SK-N-SH (cell line): ENCODE measurements around the gene ADRM1. TPM values are rescaled to one million over a fixed set of nuclear protein-coding genes. Genes with fewer than 3 reads are reported as not detected.

Experiments
- CTCF ChIA-PET: fragments of 300-600, 350-600 bp; formaldehyde crosslinking; extraction: SDS; loops from one replicate; lab custom pipeline; 2021; lab: Yijun Ruan, JAX
- POLR2A ChIA-PET: fragments of 350-600 bp; sonication (Branson Sonifier 250); formaldehyde crosslinking; extraction: SDS; loops from one replicate; lab custom pipeline; 2020; ENCODE audit warnings: antibody characterized with exemption, inconsistent platforms; lab: Yijun Ruan, JAX
- DNase-seq: peaks from one replicate; pipeline ENCODE4 v3.0.0; 2012
- H2AFZ ChIP-seq: fragments of 200-600 bp; sonication (generic); 2 replicates; pipeline ENCODE4 v1.8.1; 2016; ENCODE audit warnings: antibody characterized with exemption, mild to moderate bottlenecking, low read depth
- H3F3A ChIP-seq: fragments of 200-600 bp; sonication (generic); replicated peaks from 2 replicates; pipeline ENCODE3; 2016; ENCODE audit warnings: antibody characterized with exemption, mild to moderate bottlenecking; ENCODE audit not compliant: insufficient read depth
- H3K27ac ChIP-seq, 2 experiments: fragments of 200-500 bp in 1 of 2; fragments of 200-600 bp in 1 of 2; sonication (Bioruptor generic) in 1 of 2; sonication (generic), shearing (Covaris generic) in 1 of 2; 2 replicates each; pipeline versions ENCODE4 v1.5.1 to v1.6.1; 2014 to 2016; ENCODE audit warnings: low read depth in 2 of 2, inconsistent platforms in 1 of 2, low read length in 1 of 2, mild to moderate bottlenecking in 1 of 2, mixed read lengths in 1 of 2
- H3K27me3 ChIP-seq: fragments of 200-600 bp; sonication (generic), shearing (Covaris generic); 2 replicates; pipeline ENCODE4 v1.6.1; 2016; ENCODE audit warnings: mixed run types; ENCODE audit not compliant: insufficient read depth
- H3K36me3 ChIP-seq, 2 experiments: fragments of 200-500 bp in 1 of 2; fragments of 200-600 bp in 1 of 2; sonication (Bioruptor generic) in 1 of 2; sonication (generic) in 1 of 2; replicated peaks in 1 of 2; 2 replicates each; pipeline versions ENCODE3 to v1.5.1; 2014 to 2016; ENCODE audit warnings: low read length in 1 of 2, mild to moderate bottlenecking in 1 of 2; ENCODE audit not compliant: insufficient read depth in 2 of 2, control insufficient read depth in 1 of 2
- H3K4me1 ChIP-seq, 2 experiments: fragments of 200-500 bp in 1 of 2; fragments of 200-600 bp in 1 of 2; sonication (Bioruptor generic) in 1 of 2; sonication (generic), shearing (Covaris generic) in 1 of 2; 2 replicates each; pipeline versions ENCODE4 v1.5.1 to v1.6.1; 2014 to 2016; ENCODE audit warnings: low read depth in 1 of 2, low read length in 1 of 2, mixed run types in 1 of 2; ENCODE audit not compliant: insufficient read depth in 2 of 2, control insufficient read depth in 1 of 2
- H3K4me2 ChIP-seq: fragments of 200-600 bp; sonication (generic), shearing (Covaris generic); 2 replicates; pipeline ENCODE4 v1.6.1; 2017; ENCODE audit warnings: mixed run types
- H3K4me3 ChIP-seq, 2 experiments: fragments of 200-500 bp in 1 of 2; fragments of 200-600 bp in 1 of 2; sonication (Bioruptor generic) in 1 of 2; sonication (generic), shearing (Covaris generic) in 1 of 2; 2 replicates each; pipeline versions ENCODE4 v1.5.1 to v1.8.1; 2014 to 2016; ENCODE audit warnings: low read depth in 2 of 2, inconsistent platforms in 1 of 2, low read length in 1 of 2, mild to moderate bottlenecking in 1 of 2, mixed read lengths in 1 of 2, moderate library complexity in 1 of 2
- H3K79me2 ChIP-seq: fragments of 200-600 bp; sonication (generic); 2 replicates; pipeline ENCODE4 v1.8.1; 2017; ENCODE audit warnings: mild to moderate bottlenecking; ENCODE audit not compliant: insufficient read depth
- H3K9ac ChIP-seq: fragments of 200-600 bp; sonication (generic); 2 replicates; pipeline ENCODE4 v1.6.1; 2017; ENCODE audit warnings: mixed run types
- H3K9me2 ChIP-seq: fragments of 200-600 bp; sonication (generic); 2 replicates; pipeline ENCODE4 v1.6.1; 2017; ENCODE audit warnings: mixed run types
- H3K9me3 ChIP-seq: fragments of 200-600 bp; sonication (generic); 2 replicates; pipeline ENCODE4 v1.6.1; 2017; ENCODE audit warnings: mixed run types, mild to moderate bottlenecking, moderate library complexity
- H4K20me1 ChIP-seq: fragments of 200-600 bp; sonication (generic); 2 replicates; pipeline ENCODE4 v1.6.1; 2017; ENCODE audit warnings: mild to moderate bottlenecking, mixed run types; ENCODE audit not compliant: insufficient read depth
- ELF1 ChIP-seq: IDR thresholded peaks from 2 replicates; pipeline ENCODE4 v1.4.0; 2012
- EP300 ChIP-seq, 2 experiments: IDR thresholded peaks; 2 replicates each; pipeline versions ENCODE4 v1.4.0 to v1.6.1; 2012; ENCODE audit warnings: borderline replicate concordance in 1 of 2, low read depth in 1 of 2, low read length in 1 of 2
- FOSL2 ChIP-seq: IDR thresholded peaks from 2 replicates; pipeline ENCODE4 v1.4.0; 2012; ENCODE audit warnings: low read depth, mild to moderate bottlenecking, moderate library complexity, borderline replicate concordance
- FOXJ3 ChIP-seq: sonication (generic); formaldehyde crosslinking; IDR thresholded peaks from 2 replicates; pipeline ENCODE4 v1.5.1; 2020; ENCODE audit warnings: mild to moderate bottlenecking, missing genetic modification reagents
- FOXM1 ChIP-seq: IDR thresholded peaks from 2 replicates; pipeline ENCODE4 v1.4.0; 2012; ENCODE audit warnings: low read depth, mild to moderate bottlenecking
- GABPA ChIP-seq: IDR thresholded peaks from 2 replicates; pipeline ENCODE4 v1.4.0; 2012; ENCODE audit warnings: low read depth, mild to moderate bottlenecking
- GATA2 ChIP-seq: sonication (generic); formaldehyde crosslinking; IDR thresholded peaks from 2 replicates; pipeline ENCODE4 v1.5.0; 2020; ENCODE audit warnings: mild to moderate bottlenecking, missing genetic modification reagents
- JUND ChIP-seq: IDR thresholded peaks from 2 replicates; pipeline ENCODE4 v1.4.0; 2012
- MXI1 ChIP-seq: IDR thresholded peaks from 2 replicates; pipeline ENCODE4 v1.6.1; 2012; ENCODE audit warnings: mild to moderate bottlenecking, low read depth, low read length, improper control_type of control experiment
- NRF1 ChIP-seq: IDR thresholded peaks from 2 replicates; pipeline ENCODE4 v1.6.1; 2012; ENCODE audit warnings: low read depth, mild to moderate bottlenecking, low read length
- RAD21 ChIP-seq: IDR thresholded peaks from 2 replicates; pipeline ENCODE4 v1.6.1; 2012; ENCODE audit warnings: mild to moderate bottlenecking, low read length
- RXRA ChIP-seq: IDR thresholded peaks from 2 replicates; pipeline ENCODE4 v1.4.0; 2012; ENCODE audit warnings: low read depth, mild to moderate bottlenecking, borderline replicate concordance
- SIN3A ChIP-seq: IDR thresholded peaks from 2 replicates; pipeline ENCODE4 v1.6.1; 2012; ENCODE audit warnings: low read depth, mild to moderate bottlenecking, low read length, moderate library complexity, borderline replicate concordance
- SMC3 ChIP-seq: IDR thresholded peaks from 2 replicates; pipeline ENCODE4 v1.6.1; 2012; ENCODE audit warnings: low read depth, low read length, improper control_type of control experiment
- TCF12 ChIP-seq: IDR thresholded peaks from 2 replicates; pipeline ENCODE4 v1.4.0; 2012
- TEAD4 ChIP-seq: IDR thresholded peaks from 2 replicates; pipeline ENCODE4 v1.4.0; 2012; ENCODE audit warnings: mild to moderate bottlenecking, borderline replicate concordance; ENCODE audit not compliant: insufficient read depth
- YY1 ChIP-seq: IDR thresholded peaks from 2 replicates; pipeline ENCODE4 v1.4.0; 2012; ENCODE audit warnings: low read depth, mild to moderate bottlenecking
- WGBS: methylation state at CpG from one replicate; pipeline ENCODE4 v1.1.6; 2017; ENCODE audit warnings: low lambda C conversion rate; 5-methylcytosine and 5-hydroxymethylcytosine counted together
- polyA plus RNA-seq, 3 experiments: library from polyadenylated mRNA; depleted of rRNA; stranded (reverse); fragments of >200 nt; gene quantifications; 2 replicates each; pipeline ENCODE4 v1.2.3, GENCODE V29; 2012
- TF ChIP-seq, protein P1 (sequence below): IDR thresholded peaks from 2 replicates; pipeline ENCODE4 v1.4.0; 2012; ENCODE audit warnings: low read depth
- TF ChIP-seq, protein P2 (sequence below): IDR thresholded peaks from 2 replicates; pipeline ENCODE4 v1.4.0; 2012; ENCODE audit warnings: low read depth, borderline replicate concordance
- TF ChIP-seq, protein P3 (sequence below): fragments of 150-350 bp; IDR thresholded peaks from 2 replicates; pipeline ENCODE4 v1.6.1; 2017; ENCODE audit warnings: antibody characterized with exemption, low read length, low read depth, borderline replicate concordance
- TF ChIP-seq, protein P4 (sequence below): IDR thresholded peaks from 2 replicates; pipeline ENCODE4 v1.4.0; 2012; ENCODE audit warnings: low read depth, borderline replicate concordance

Gene ADRM1
- polyA plus RNA-seq, 1 of the 3 experiments (the other 2 are of a cell fraction), result 142 TPM

DNA sequence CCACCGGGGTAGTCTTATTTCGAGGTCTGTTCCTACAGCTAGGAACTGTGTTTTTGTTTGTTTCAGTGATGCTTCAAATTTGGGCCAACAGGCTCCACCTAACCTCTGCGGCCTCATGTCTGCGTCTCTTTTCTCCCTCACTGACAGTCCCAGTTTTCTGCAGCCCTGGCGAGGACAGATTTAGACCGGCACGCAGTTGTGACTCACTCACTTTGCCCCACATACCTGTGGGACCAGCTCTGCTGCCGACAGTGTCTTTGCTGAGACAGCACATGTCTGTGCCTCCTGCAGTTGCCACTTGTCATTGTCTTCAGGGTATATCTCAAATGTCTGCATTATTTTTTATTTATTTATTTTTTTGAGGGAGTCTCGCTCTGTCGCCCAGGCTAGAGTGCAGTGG, 35.3 kb upstream of the ADRM1 start:
- H4K20me1 ChIP-seq, result no peaks in the 10 kb centered on the region
- H3K9me2 ChIP-seq, result no peaks in the 10 kb centered on the region
- no peak for DNase-seq
- H3K79me2 ChIP-seq, result no peaks in the 10 kb centered on the region
- CTCF ChIA-PET, result no interaction called here
- no peak overlapping the region for H3K27ac ChIP-seq
- H3F3A ChIP-seq, result no peaks in the 10 kb centered on the region
- POLR2A ChIA-PET, result no interaction called here
- 89% methylated on average over 10 of the region's 10 CpGs for WGBS
- no peak overlapping the region for H3K4me3 ChIP-seq
- no peak overlapping the region for H2AFZ ChIP-seq
- no peak overlapping the region for H3K4me2 ChIP-seq
- H3K36me3 ChIP-seq, result peaks cover 20 to 33% of the 10 kb centered on the region in 2 experiments
- TF ChIP-seq GATA2, result no peak
- TF ChIP-seq, protein P1, sequence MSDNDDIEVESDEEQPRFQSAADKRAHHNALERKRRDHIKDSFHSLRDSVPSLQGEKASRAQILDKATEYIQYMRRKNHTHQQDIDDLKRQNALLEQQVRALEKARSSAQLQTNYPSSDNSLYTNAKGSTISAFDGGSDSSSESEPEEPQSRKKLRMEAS, result no peak
- no peak for TF ChIP-seq YY1
- no peak for TF ChIP-seq FOXJ3 (CRISPR knock-in tag)
- TF ChIP-seq EP300 (IDR thresholded peaks at IDR 0.05; ENCODE audit: borderline replicate concordance in 1 of 2, low read depth in 1 of 2, low read length in 1 of 2), result no peak
- TF ChIP-seq TEAD4, result no peak
- TF ChIP-seq SIN3A, result no peak
- TF ChIP-seq MXI1, result no peak
- TF ChIP-seq FOXM1, result no peak
- no peak for TF ChIP-seq TCF12
- no peak for TF ChIP-seq JUND
- no peak for TF ChIP-seq GABPA
- no peaks in the 10 kb centered on the region for H3K9me3 ChIP-seq
- H3K4me1 ChIP-seq, result no peaks in the 10 kb centered on the region
- H3K27me3 ChIP-seq, result no peaks in the 10 kb centered on the region
- H3K9ac ChIP-seq, result no peak overlapping the region

DNA sequence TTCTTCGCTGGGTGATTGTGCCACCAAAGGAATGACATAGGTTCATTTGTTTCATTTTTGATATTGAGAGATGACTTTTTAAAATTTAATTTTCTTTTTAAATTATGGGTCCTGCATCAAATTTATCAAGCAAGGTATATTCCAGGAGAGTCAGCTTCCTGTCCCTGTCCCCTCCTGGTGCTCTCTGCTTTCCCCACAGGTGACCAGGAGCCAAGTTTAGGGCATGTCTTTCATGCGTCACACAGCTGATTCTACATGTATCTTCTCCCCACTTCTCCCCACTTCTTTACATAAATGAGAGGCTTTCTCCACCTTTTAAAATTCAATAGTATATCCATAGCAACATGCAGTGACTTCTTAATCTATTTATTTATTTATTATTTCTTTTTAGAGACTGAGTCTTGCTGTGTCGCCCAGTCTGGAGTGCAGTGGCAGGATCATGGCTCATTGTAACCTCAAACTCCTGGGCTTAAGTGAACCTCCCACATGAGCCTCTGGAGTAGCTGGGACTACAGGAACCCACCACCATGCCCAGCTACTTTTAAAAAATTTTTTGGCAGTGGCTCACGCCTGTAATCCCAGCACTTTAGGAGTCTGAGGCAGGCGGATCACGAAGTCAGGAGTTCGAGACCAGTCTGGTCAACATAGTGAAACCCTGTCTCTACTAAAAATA, 34.4 kb upstream of the ADRM1 start:
- WGBS, result 81% methylated on average over 7 of the region's 7 CpGs
- POLR2A ChIA-PET, result no interaction called here
- Histone ChIP-seq H3K4me2 (no peak overlapping the region), H3K27ac (no peak overlapping the region), H3K36me3 (peaks cover 20 to 32% of the 10 kb centered on the region in 2 experiments), H3K9me3 (no peaks in the 10 kb centered on the region), H3F3A (no peaks in the 10 kb centered on the region), H3K4me1 (no peaks in the 10 kb centered on the region), H3K9me2 (no peaks in the 10 kb centered on the region), H3K79me2 (no peaks in the 10 kb centered on the region), H4K20me1 (no peaks in the 10 kb centered on the region), H3K4me3 (no peak overlapping the region), H3K27me3 (no peaks in the 10 kb centered on the region), H3K9ac (no peak overlapping the region), H2AFZ (no peak overlapping the region)
- no peak for TF ChIP-seq FOSL2
- TF ChIP-seq YY1, result no peak
- no peak for TF ChIP-seq RXRA
- no peak for TF ChIP-seq EP300 (IDR thresholded peaks at IDR 0.05; ENCODE audit: borderline replicate concordance in 1 of 2, low read depth in 1 of 2, low read length in 1 of 2)
- no peak for TF ChIP-seq SIN3A
- TF ChIP-seq, protein P2, sequence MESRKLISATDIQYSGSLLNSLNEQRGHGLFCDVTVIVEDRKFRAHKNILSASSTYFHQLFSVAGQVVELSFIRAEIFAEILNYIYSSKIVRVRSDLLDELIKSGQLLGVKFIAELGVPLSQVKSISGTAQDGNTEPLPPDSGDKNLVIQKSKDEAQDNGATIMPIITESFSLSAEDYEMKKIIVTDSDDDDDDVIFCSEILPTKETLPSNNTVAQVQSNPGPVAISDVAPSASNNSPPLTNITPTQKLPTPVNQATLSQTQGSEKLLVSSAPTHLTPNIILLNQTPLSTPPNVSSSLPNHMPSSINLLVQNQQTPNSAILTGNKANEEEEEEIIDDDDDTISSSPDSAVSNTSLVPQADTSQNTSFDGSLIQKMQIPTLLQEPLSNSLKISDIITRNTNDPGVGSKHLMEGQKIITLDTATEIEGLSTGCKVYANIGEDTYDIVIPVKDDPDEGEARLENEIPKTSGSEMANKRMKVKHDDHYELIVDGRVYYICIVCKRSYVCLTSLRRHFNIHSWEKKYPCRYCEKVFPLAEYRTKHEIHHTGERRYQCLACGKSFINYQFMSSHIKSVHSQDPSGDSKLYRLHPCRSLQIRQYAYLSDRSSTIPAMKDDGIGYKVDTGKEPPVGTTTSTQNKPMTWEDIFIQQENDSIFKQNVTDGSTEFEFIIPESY, result no peak
- TF ChIP-seq, protein P3, sequence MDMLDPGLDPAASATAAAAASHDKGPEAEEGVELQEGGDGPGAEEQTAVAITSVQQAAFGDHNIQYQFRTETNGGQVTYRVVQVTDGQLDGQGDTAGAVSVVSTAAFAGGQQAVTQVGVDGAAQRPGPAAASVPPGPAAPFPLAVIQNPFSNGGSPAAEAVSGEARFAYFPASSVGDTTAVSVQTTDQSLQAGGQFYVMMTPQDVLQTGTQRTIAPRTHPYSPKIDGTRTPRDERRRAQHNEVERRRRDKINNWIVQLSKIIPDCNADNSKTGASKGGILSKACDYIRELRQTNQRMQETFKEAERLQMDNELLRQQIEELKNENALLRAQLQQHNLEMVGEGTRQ, result no peak
- TF ChIP-seq FOXM1, result no peak
- TF ChIP-seq, protein P4, sequence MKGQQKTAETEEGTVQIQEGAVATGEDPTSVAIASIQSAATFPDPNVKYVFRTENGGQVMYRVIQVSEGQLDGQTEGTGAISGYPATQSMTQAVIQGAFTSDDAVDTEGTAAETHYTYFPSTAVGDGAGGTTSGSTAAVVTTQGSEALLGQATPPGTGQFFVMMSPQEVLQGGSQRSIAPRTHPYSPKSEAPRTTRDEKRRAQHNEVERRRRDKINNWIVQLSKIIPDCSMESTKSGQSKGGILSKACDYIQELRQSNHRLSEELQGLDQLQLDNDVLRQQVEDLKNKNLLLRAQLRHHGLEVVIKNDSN, result no peak
- no peak for TF ChIP-seq GATA2
- TF ChIP-seq NRF1, result no peak
- TF ChIP-seq FOXJ3 (CRISPR knock-in tag), result no peak
- TF ChIP-seq TCF12, result no peak
- no peak for TF ChIP-seq MXI1
- TF ChIP-seq GABPA, result no peak
- TF ChIP-seq TEAD4, result no peak
- no peak for TF ChIP-seq SMC3
- TF ChIP-seq RAD21, result no peak
- TF ChIP-seq ELF1, result no peak
- no peak for DNase-seq
- CTCF ChIA-PET, result no interaction called here
